HG03103 (cell line): ENCODE data around the gene HAPSTR1.

Experiments
- ATAC-seq: cut with Tn5 transposase; IDR thresholded peaks from one replicate; pipeline ENCODE4 v1.9.1; 2021; ENCODE audit warnings: low read depth; ENCODE audit not compliant: unreplicated experiment

Gene HAPSTR1

DNA sequence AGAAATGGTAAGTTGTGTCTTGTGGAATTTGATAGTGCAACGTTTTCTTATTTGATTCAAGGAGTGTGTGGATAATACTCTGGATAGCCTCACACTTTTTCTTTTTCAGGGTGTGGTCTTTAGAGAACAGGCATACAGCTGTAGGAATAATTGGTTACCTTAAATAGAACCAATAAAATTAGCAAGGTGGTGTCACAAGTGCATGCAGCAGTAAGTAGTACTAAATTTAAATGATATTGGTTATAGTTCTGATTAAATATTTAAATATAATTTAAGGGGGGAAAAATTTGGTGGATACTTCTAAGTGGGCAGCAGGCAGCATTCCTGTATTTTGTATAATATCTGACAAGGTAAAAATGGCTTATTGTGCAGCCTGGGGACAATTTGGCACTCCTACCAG, 3.7 kb downstream of the HAPSTR1 start:
- no peak for ATAC-seq

- no peak for ATAC-seq
Measured at GRCh38 chr16:9095656-9096397, 4.4 kb downstream of the HAPSTR1 start.

DNA sequence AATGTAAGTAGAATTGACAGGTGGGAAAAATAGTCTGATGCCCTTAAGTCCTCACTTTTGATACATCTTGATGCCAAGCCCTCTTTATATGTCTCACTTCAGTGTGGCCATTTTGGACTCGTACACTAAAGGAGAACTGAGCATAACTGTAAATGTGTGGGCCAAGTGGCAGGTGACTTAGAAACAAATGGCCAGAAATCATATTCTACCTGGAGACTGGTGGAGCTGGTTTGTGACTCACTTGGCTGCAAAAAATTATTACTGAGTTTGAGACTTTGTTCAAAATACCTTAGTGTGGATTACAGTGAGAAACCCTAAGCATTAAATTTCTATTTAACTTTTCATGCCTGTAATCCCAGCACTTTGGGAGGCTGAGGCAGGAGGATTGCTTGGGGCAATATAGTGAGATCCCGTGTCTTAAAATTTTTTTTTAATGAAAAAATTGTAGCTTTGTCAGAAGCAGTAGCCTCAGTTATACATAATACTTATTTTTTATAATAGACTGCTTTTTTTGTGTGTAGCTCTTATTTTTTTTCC, 5.0 kb downstream of the HAPSTR1 start:
- no peak for ATAC-seq

DNA sequence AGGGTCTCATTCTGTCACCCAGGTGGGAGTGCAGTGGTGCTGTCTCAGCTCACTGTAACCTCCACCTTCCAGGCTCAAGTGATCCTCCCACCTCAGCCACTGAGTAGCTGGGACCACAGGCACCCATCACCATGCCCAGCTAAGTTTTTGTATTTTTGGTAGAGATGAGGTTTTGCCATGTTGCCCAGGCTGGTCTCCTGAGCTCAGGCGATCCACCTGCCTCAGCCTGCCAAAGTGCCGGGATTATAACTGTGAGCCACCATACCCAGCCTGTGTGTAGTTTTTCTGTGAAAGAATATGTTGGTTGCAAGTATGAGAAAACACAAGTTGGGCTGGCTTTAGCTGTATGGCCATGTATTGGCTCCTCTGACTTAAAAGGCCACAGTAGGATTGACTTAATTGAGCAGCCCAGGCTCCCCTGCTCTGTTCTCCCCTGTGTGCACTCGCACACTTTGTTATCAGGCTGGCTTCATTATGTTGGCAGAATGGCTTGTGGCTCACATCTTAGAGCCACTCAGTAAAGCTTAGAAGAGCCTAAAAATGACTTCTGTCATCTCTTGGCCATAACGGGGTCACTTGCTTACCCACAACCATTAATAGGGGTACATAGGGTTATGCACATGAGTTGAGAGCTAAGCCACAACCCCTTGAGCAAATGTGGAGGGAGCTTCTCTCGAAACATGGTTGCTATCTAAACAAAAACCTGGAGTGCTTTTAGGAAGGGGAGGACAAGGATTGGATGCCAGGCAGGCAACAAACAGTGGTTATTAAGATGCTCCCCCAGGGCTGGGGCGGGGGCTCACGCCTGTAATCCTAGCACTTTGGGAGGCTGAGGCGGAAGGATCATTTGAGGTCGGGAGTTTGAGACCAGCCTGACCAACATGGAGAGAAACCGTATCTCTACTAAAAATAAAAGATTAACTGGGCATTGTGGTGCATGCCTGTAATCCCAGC, 6.1 kb downstream of the HAPSTR1 start:
- ATAC-seq = no peak

GRCh38 chr16:9098377-9099090, 7.1 kb downstream of the HAPSTR1 start:
- ATAC-seq = no peak

DNA sequence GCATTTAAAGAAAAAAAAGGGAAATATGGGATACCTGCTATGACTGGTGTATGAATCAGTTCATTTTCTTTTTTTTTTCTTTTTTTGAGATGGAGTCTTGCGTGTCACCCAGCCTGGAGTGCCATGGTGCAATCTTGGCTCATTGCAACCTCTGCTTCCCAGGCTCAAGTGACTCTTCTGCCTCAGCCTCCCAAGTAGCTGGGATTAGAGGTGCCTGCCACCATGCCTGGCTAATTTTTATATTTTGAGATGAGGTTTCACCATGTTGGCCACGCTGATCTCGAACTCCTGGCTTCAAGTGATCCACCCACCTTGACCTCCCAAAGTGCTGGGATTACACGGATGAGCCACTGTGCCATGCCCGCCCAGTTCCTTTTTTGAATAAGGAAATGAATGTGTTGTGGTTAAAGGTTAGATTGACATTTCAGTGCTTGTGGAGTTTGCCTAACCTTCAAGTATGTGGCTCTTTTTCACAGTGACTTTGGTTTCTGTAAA, 7.7 kb downstream of the HAPSTR1 start:
- peak; percentile 46 for ATAC-seq

DNA sequence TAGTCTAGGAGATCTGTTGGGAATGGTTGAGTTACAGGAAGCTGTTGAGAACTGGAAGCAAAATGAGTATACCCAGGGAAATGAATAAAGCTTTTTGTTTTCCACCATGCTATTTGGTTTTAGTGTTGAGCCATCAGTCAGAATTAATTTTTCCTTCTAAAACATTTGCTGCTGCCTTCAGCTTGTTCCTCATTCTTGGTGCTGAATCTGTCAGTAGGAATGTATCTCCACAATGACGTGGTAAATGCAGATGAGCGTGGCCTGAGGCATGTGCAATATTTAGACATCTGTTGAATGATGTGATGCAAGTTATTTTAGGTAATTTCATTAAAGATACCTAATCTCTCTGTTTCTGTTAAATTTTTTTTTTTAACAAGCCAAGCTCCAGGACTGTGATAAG, 10.9 kb downstream of the HAPSTR1 start:
- no peak for ATAC-seq

GRCh38 chr16:9102943-9103342, 11.5 kb downstream of the HAPSTR1 start:
- ATAC-seq = no peak

DNA sequence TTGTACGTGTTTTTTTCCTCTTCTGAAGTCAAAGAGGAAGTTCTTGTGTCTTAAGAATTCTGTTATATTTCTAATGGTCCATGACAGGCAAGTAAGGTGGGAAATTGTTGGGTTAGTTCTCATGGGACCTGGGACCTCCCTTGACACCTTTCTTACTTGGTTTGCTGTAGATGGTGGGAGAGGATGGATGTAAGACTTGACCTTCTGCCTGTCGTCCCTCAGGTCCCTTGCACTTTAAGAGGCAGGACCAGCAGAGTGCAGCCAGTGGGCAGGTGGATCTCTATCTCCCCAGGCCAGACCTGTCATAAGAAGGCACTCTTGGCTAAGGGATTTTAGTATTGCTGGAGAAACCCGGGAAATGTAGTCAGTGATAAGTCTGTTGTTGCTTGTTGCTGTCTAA, 12.1 kb downstream of the HAPSTR1 start:
- ATAC-seq = no peak

DNA sequence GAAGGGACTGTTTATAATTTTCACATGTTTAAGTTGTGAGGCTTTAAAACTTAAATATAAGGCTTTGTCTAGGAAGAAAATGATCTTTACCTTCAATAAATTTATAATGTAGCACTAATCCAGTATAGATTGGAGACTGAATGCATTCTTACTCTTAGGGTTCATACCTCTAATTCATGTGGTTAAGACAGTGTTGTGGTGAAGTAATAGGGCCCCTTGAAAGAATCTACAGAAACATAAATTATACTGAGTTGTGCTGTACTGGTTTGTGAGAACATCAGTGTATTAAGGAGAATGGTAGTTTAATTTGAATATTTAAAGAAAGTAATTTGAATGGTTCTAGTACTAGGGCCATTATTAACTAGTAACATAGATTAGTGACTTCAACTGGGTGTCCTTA, 13.7 kb downstream of the HAPSTR1 start:
- ATAC-seq = no peak

DNA sequence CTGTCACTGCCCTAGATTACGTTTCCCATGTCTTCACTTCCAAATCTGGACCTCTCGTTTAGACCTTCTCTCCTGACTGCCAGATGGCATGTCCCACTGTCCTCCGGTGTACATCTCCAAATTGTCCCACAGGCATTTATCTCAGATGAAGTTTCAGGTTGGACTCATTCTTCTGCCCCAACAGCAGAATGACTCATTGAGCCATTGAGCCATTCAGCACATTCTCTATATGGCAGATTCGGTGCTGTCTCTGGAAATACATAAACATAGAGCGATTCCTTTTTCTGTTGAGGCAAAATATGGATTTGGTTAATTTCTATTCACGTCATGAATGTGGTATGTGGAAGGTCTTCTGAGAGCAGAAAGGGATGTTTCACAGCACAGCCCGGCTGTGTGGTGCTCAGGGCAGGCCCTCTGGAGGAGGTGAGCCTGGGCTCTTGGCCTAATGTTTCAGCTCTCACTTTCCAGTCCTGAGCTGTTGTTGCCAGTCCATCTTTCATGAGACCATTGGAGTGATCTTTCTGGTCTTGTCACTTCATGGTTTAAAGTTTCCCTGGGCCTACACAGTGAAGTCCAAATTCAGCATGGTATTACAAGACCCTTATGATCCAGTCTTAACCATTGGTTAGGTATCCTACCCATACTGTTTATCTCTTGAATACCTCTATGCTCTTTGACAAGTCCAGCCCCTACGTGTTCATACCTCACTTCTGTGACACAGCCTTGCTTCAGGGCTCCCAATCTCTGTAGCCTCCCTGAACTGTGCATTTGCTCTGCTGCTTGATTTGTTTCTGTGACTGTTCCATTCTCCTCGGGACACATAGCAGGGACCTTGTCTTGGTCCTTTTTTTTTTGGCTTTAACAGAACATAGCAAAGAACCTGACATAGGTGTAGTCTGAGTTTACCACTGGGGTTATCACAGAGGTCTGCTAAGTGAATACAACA, 15.9 kb downstream of the HAPSTR1 start:
- no peak for ATAC-seq

DNA sequence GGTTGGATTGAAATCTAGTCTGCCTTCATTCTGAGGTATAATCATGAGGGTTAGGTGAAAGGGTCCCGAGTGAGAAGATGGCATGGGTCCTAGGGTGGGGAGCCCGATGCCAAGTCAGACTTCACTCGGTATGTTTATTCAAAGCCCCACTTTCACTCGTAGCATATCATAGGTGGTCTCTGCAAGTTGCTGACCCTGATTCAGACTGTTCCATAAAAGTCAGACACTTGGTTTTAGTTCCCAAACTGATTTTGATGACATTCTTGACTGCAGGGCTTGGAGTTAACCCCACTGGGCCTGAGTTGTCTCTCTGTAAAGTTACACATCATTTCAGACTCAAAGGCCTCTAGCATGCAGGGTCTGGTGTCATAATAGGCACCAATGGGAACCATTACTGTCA, 17.8 kb downstream of the HAPSTR1 start:
- no peak for ATAC-seq

DNA sequence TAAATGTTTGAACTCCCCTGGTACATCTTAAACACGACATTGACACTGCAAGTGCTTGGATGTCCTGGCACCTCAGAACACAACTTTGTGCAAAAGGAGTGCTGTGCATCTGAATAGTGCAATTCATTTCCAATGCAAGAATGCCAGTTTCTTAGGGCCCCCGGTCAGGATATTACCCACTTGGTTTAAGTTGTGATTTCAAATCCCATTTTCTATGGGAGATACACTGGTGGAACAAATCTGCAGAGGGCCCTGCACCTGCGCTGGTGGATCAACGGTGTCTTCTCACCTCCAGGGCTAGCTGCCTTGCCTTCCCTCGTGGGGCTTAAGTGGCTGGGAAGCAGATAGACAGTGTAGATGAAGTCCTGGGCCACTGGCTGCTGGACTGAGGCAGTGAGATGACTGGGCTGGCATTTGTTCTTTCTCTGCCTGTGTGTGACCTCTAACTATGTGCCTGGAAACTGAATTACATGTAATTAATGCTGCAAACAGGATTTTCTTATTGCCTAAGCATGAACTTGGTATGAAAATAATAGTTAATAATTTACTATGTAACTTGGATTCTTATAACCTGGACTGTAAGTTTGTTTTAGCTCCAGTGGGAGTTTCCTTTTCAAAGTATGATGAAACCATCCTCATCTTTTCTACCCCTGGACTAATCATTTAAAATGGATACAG, 20.9 kb downstream of the HAPSTR1 start:
- ATAC-seq = no peak

DNA sequence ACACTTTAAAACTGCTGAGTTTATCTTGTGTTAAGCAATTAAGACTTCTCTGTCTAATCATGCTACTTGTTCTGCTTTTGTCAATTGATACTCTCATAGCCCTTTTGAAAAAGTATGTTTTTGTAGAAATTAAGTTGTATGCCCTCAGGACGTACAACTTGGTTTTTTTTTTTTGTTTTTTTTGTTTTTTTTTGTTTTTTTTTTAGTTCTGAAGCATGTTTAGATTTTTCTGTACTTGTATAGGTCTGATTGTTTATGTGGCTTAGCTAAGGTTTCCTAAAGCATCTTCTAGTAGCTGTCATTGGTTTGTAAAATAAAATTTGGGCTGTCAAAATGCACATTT, 21.4 kb downstream of the HAPSTR1 start:
- ATAC-seq = no peak

- ATAC-seq = no peak
Measured at GRCh38 chr16:9113707-9114106, 22.3 kb downstream of the HAPSTR1 start.

DNA sequence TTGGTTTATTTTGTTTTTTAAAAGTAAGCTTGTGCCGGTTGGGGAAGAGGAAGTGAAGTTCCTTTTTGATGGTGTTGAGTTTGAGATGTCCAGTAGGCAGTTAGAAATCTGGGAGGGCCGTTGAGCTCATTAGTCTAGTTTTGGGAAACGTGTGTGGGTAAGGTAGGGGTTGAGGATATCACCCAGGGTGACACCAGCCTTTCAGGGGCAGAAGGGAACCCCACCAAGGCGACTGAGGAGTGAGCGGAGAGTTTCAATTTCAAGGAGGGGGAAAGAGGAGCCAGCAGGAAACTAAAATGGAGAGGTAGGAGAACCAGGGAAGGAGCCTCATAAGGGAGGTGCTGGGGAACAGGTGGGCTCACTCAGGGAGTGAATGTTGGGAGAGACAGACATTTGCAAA, 22.7 kb downstream of the HAPSTR1 start:
- ATAC-seq = no peak

GRCh38 chr16:9114842-9115241, 23.4 kb downstream of the HAPSTR1 start:
- ATAC-seq = no peak

- ATAC-seq = no peak
Measured at GRCh38 chr16:9115277-9115676, 23.8 kb downstream of the HAPSTR1 start.

- no peak for ATAC-seq
Measured at GRCh38 chr16:9116141-9116540, 24.7 kb downstream of the HAPSTR1 start.
